NK-92 treated with Interleukin-12 subunit alpha and Interleukin-12 subunit beta, amount 100 ng/mL, for 24 hours (cell line): ENCODE measurements around the gene ARHGAP4.

ENCODE experiments used
- DNase-seq: peaks from one replicate; lab custom pipeline; 2025; lab: John Stamatoyannopoulos, UW

The ARHGAP4 gene

GRCh38 chrX:153867671-153868070 lies 58.4 kb downstream of the ARHGAP4 start:
- DNase-seq: no peak

GRCh38 chrX:153867139-153867538 lies 58.9 kb downstream of the ARHGAP4 start:
- no peak for DNase-seq

GRCh38 chrX:153866302-153867019 lies 59.6 kb downstream of the ARHGAP4 start:
- DNase-seq: no peak

- DNase-seq: no peak
These were observed 60.4 kb downstream of the ARHGAP4 start for GRCh38 chrX:153865685-153866084.

GRCh38 chrX:153865321-153865580 lies 60.8 kb downstream of the ARHGAP4 start:
- DNase-seq: no peak

GRCh38 chrX:153864561-153865320 lies 61.3 kb downstream of the ARHGAP4 start:
- no peak for DNase-seq

GRCh38 chrX:153864101-153864500 lies 62.0 kb downstream of the ARHGAP4 start:
- DNase-seq: no peak

GRCh38 chrX:153863251-153863991 lies 62.6 kb downstream of the ARHGAP4 start:
- DNase-seq: no peak

GRCh38 chrX:153862369-153863250 lies 63.5 kb downstream of the ARHGAP4 start:
- no peak for DNase-seq

- no peak for DNase-seq
These were observed 64.2 kb downstream of the ARHGAP4 start for GRCh38 chrX:153861733-153862310.

- no peak for DNase-seq
These were observed 64.9 kb downstream of the ARHGAP4 start for GRCh38 chrX:153861151-153861550.
